Measurements from ENCODE around the gene HSPB7.
"Not testable (repeated sequence)": the region's sequence is repeated elsewhere in the genome, so short reads cannot be mapped to it uniquely, and the experiment has no call there.

Gene HSPB7

DNA sequence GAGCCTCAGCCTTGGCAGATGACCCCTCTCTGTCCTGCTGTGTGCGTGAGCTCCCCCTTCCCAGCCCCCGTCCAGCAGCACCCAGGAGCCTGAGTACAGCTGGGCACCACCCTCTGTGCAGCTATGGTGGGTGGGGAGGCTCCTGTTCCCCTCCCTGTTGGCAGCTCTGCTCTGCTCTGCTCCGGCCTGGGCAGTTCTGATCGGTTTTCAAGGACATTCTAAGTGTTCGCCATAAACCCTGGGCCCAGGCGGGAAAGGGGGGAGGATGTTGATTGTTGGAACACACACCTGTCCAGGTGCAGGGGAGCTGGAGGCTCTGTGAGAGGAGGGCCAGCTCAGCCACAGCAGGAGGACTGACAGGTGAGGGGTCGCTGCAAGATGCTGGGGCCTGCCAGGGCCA, 25.7 kb upstream of the HSPB7 start, which contains the start of gene CLCNKB:
Gene CLCNKB, plus strand, starts transcription at position 262 of the 400 bp plus-strand sequence. CDS start 711 bp downstream, outside the sequence.
- Histone ChIP-seq H3K18ac (ENCODE audit: low read length) (peak within 1 kb of the TSS; percentile 48), H3K9ac (ENCODE audit: low read depth, low read length, poor library complexity) (no peak within 1 kb of the TSS), H3K4me3 (ENCODE audit: low read length in 2 of 2) (no peak within 1 kb of the TSS), H3K4ac (ENCODE audit: low read length) (no peak within 1 kb of the TSS), H3K9me3 (replicated peaks in 1 of 2; ENCODE audit: control insufficient read depth in 2 of 2, insufficient read depth in 1 of 2, low read depth in 1 of 2, low read length in 2 of 2) (no peaks in the 10 kb centered on the region), H3K27me3 (ENCODE audit: control insufficient read depth in 3 of 3, insufficient read depth in 3 of 3, low read depth in 1 of 3, low read length in 3 of 3) (peaks cover 0 to 64% (median 2%) of the 10 kb centered on the region in 3 experiments), H3K14ac (ENCODE audit: low read length) (no peak within 1 kb of the TSS), H2AK5ac (ENCODE audit: low read depth, low read length) (peak within 1 kb of the TSS; percentile 94), H2BK15ac (ENCODE audit: low read length) (no peak within 1 kb of the TSS), H3K4me1 (ENCODE audit: control insufficient read depth in 2 of 2, insufficient read depth in 1 of 2, low read depth in 1 of 2, low read length in 2 of 2) (peaks cover 0 to 3% of the 10 kb centered on the region in 2 donors), H2AFZ (ENCODE audit: low read length) (no peak within 1 kb of the TSS), H2BK120ac (ENCODE audit: low read depth, low read length) (no peak within 1 kb of the TSS), H2BK5ac (ENCODE audit: low read length) (peak within 1 kb of the TSS; percentile 66), H4K8ac (ENCODE audit: low read depth, low read length) (peak within 1 kb of the TSS; percentile 17), H3K36me3 (replicated peaks in 1 of 2; ENCODE audit: control insufficient read depth in 2 of 2, insufficient read depth in 2 of 2, low read length in 2 of 2) (no peaks in the 10 kb centered on the region), H3K79me1 (ENCODE audit: low read depth, low read length) (no peaks in the 10 kb centered on the region), H4K91ac (ENCODE audit: low read depth, low read length, poor library complexity) (peak within 1 kb of the TSS; percentile 85), H3K23ac (ENCODE audit: low read depth, low read length, poor library complexity) (peak within 1 kb of the TSS; percentile 55), H2BK12ac (ENCODE audit: low read length) (peak within 1 kb of the TSS; percentile 41), H3K4me2 (ENCODE audit: insufficient read depth, low read length, poor library complexity, severe bottlenecking) (no peak within 1 kb of the TSS), H3K27ac (replicated peaks; ENCODE audit: low read length) (no peak within 1 kb of the TSS)
- no peak for DNase-seq (ENCODE audit: low spot score)
- no CpG with 5 or more reads among the region's 7 CpGs for WGBS, 2 donors (ENCODE audit: extremely low coverage in 2 of 2, insufficient read length in 2 of 2, insufficient replicate concordance in 1 of 2)

DNA sequence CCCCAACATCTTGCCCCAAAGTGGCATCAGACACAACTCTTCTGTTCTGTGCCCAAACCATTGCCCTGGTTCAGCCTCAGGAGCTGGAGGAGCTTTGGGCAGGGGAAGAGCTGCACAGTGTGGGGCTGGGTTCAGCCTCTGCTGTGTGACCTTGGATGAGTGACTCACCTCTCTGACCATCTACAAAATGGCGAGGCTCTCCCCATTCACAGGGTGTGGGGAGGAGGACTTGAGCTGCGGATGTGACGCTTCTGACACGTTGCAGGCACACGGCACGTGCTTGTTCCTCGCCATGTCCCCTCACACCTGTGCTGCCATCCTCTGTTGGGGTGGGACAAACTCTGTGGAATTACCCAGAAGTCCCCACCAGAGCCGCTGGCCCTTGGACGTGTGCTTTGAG, 24.8 kb upstream of the HSPB7 start:
- Histone ChIP-seq H2BK5ac (ENCODE audit: low read length) (peak overlapping the region; percentile 53), H3K27me3 (ENCODE audit: control insufficient read depth in 3 of 3, insufficient read depth in 3 of 3, low read depth in 1 of 3, low read length in 3 of 3) (peaks cover 0 to 64% (median 2%) of the 10 kb centered on the region in 3 experiments)
- not testable (repeated sequence) for H3K4ac ChIP-seq (ENCODE audit: low read length); H3K9ac ChIP-seq (ENCODE audit: low read depth, low read length, poor library complexity); H3K79me1 ChIP-seq (ENCODE audit: low read depth, low read length); H2BK12ac ChIP-seq (ENCODE audit: low read length); DNase-seq (ENCODE audit: low spot score); H2BK120ac ChIP-seq (ENCODE audit: low read depth, low read length); H2BK15ac ChIP-seq (ENCODE audit: low read length); H3K4me2 ChIP-seq (ENCODE audit: insufficient read depth, low read length, poor library complexity, severe bottlenecking); H2AK5ac ChIP-seq (ENCODE audit: low read depth, low read length); H4K91ac ChIP-seq (ENCODE audit: low read depth, low read length, poor library complexity); H3K18ac ChIP-seq (ENCODE audit: low read length); H3K9me3 ChIP-seq (replicated peaks in 1 of 2; ENCODE audit: control insufficient read depth in 2 of 2, insufficient read depth in 1 of 2, low read depth in 1 of 2, low read length in 2 of 2); H3K23ac ChIP-seq (ENCODE audit: low read depth, low read length, poor library complexity); H4K8ac ChIP-seq (ENCODE audit: low read depth, low read length); H3K14ac ChIP-seq (ENCODE audit: low read length); H3K4me3 ChIP-seq (ENCODE audit: low read length in 2 of 2); H2AFZ ChIP-seq (ENCODE audit: low read length); H3K4me1 ChIP-seq (ENCODE audit: control insufficient read depth in 2 of 2, insufficient read depth in 1 of 2, low read depth in 1 of 2, low read length in 2 of 2); H3K27ac ChIP-seq (replicated peaks; ENCODE audit: low read length); H3K36me3 ChIP-seq (replicated peaks in 1 of 2; ENCODE audit: control insufficient read depth in 2 of 2, insufficient read depth in 2 of 2, low read length in 2 of 2)
- WGBS, 2 donors (ENCODE audit: extremely low coverage in 2 of 2, insufficient read length in 2 of 2, insufficient replicate concordance in 1 of 2), result no CpG with 5 or more reads among the region's 9 CpGs

DNA sequence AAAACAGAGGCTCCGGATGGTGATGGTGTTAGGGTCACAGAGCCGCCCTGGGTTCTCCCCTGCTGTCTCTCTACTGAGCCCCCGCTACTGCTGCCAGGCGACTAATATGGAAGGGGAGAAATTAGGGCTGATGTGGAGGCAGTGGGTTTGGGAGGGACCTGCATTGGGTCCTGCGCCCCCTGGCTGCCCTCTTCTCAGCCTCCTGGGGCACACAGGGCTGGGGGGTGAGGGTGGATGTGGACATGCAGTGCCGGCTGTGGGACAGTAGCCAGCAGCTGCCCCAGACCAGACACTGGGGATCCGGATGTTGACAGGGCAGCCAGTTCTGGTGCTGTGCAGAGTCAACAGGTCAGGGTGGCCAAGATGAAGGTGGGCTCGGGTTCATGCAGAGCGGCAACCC, 24.3 kb upstream of the HSPB7 start:
- Histone ChIP-seq H4K91ac (ENCODE audit: low read depth, low read length, poor library complexity) (no peak overlapping the region), H3K4ac (ENCODE audit: low read length) (no peak overlapping the region), H3K9ac (ENCODE audit: low read depth, low read length, poor library complexity) (no peak overlapping the region), H3K14ac (ENCODE audit: low read length) (peak overlapping the region; percentile 82), H3K4me3 (ENCODE audit: low read length in 2 of 2) (no peak overlapping the region), H4K8ac (ENCODE audit: low read depth, low read length) (no peak overlapping the region), H3K27me3 (ENCODE audit: control insufficient read depth in 3 of 3, insufficient read depth in 3 of 3, low read depth in 1 of 3, low read length in 3 of 3) (peaks cover 0 to 65% (median 0%) of the 10 kb centered on the region in 3 experiments), H3K27ac (replicated peaks; ENCODE audit: low read length) (no peak overlapping the region), H2BK15ac (ENCODE audit: low read length) (peak overlapping the region; percentile 81), H2BK12ac (ENCODE audit: low read length) (no peak overlapping the region), H3K4me1 (ENCODE audit: control insufficient read depth in 2 of 2, insufficient read depth in 1 of 2, low read depth in 1 of 2, low read length in 2 of 2) (no peaks in the 10 kb centered on the region), H3K36me3 (replicated peaks in 1 of 2; ENCODE audit: control insufficient read depth in 2 of 2, insufficient read depth in 2 of 2, low read length in 2 of 2) (no peaks in the 10 kb centered on the region), H3K18ac (ENCODE audit: low read length) (no peak overlapping the region), H3K9me3 (replicated peaks in 1 of 2; ENCODE audit: control insufficient read depth in 2 of 2, insufficient read depth in 1 of 2, low read depth in 1 of 2, low read length in 2 of 2) (no peaks in the 10 kb centered on the region), H2BK5ac (ENCODE audit: low read length) (peak overlapping the region; percentile 53), H3K4me2 (ENCODE audit: insufficient read depth, low read length, poor library complexity, severe bottlenecking) (no peak overlapping the region), H3K79me1 (ENCODE audit: low read depth, low read length) (no peaks in the 10 kb centered on the region), H2AK5ac (ENCODE audit: low read depth, low read length) (peak overlapping the region; percentile 40), H2AFZ (ENCODE audit: low read length) (no peak overlapping the region), H2BK120ac (ENCODE audit: low read depth, low read length) (no peak overlapping the region), H3K23ac (ENCODE audit: low read depth, low read length, poor library complexity) (peak overlapping the region; percentile 65)
- WGBS, 2 donors (ENCODE audit: extremely low coverage in 2 of 2, insufficient read length in 2 of 2, insufficient replicate concordance in 1 of 2), result no CpG with 5 or more reads among the region's 9 CpGs
- no peak for DNase-seq (ENCODE audit: low spot score)

DNA sequence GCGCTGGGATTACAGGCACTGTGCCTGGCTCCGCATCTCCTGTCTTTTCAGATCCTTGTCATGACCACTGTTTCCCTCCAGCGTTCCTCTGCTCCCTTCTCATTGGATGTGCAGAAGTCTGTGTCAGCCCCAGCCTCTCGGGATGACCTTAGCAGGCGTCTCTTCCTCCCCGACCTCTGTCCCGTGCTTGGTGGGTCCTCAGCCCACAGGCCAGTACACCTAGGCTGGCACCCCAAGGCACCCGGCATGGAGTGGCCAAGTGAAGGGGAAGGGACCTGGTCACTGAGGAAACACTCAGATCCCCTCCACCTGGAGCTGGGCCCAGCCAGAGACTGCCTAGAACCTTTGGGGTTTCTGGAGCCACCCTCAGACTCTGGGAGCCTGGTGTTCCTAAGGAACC, 23.4 kb upstream of the HSPB7 start:
- Histone ChIP-seq H3K36me3 (replicated peaks in 1 of 2; ENCODE audit: control insufficient read depth in 2 of 2, insufficient read depth in 2 of 2, low read length in 2 of 2) (no peaks in the 10 kb centered on the region), H3K18ac (ENCODE audit: low read length) (peak overlapping the region; percentile 15), H3K79me1 (ENCODE audit: low read depth, low read length) (no peaks in the 10 kb centered on the region), H3K27ac (replicated peaks; ENCODE audit: low read length) (no peak overlapping the region), H3K4me1 (ENCODE audit: control insufficient read depth in 2 of 2, insufficient read depth in 1 of 2, low read depth in 1 of 2, low read length in 2 of 2) (no peaks in the 10 kb centered on the region), H3K27me3 (ENCODE audit: control insufficient read depth in 3 of 3, insufficient read depth in 3 of 3, low read depth in 1 of 3, low read length in 3 of 3) (peaks cover 0 to 61% (median 0%) of the 10 kb centered on the region in 3 experiments), H3K9me3 (replicated peaks in 1 of 2; ENCODE audit: control insufficient read depth in 2 of 2, insufficient read depth in 1 of 2, low read depth in 1 of 2, low read length in 2 of 2) (no peaks in the 10 kb centered on the region), H4K91ac (ENCODE audit: low read depth, low read length, poor library complexity) (no peak overlapping the region), H3K4me2 (ENCODE audit: insufficient read depth, low read length, poor library complexity, severe bottlenecking) (no peak overlapping the region), H2BK120ac (ENCODE audit: low read depth, low read length) (no peak overlapping the region), H2BK5ac (ENCODE audit: low read length) (peak overlapping the region; percentile 53), H3K4ac (ENCODE audit: low read length) (no peak overlapping the region), H4K8ac (ENCODE audit: low read depth, low read length) (no peak overlapping the region), H3K9ac (ENCODE audit: low read depth, low read length, poor library complexity) (no peak overlapping the region), H3K14ac (ENCODE audit: low read length) (no peak overlapping the region), H2AFZ (ENCODE audit: low read length) (no peak overlapping the region), H2BK15ac (ENCODE audit: low read length) (no peak overlapping the region), H3K23ac (ENCODE audit: low read depth, low read length, poor library complexity) (no peak overlapping the region), H3K4me3 (ENCODE audit: low read length in 2 of 2) (no peak overlapping the region), H2AK5ac (ENCODE audit: low read depth, low read length) (peak overlapping the region; percentile 37), H2BK12ac (ENCODE audit: low read length) (peak overlapping the region; percentile 58)
- WGBS, 2 donors (ENCODE audit: extremely low coverage in 2 of 2, insufficient read length in 2 of 2, insufficient replicate concordance in 1 of 2), result no CpG with 5 or more reads among the region's 8 CpGs
- DNase-seq (ENCODE audit: low spot score), result no peak
